Endodermal cell (in vitro differentiated cells): Measurements from ENCODE around the gene RNF146. TPM values are rescaled to one million over a fixed set of nuclear protein-coding genes. Genes with fewer than 3 reads are reported as not detected.

Source experiments
- DNase-seq: peaks from one replicate; pipeline ENCODE4 v3.0.0-alpha.2; 2017
- H3K27ac ChIP-seq: 2 replicates; pipeline ENCODE4 v1.5.1; 2013; ENCODE audit warnings: mild to moderate bottlenecking, low read depth, low read length, moderate library complexity
- H3K27me3 ChIP-seq: 2 replicates; pipeline ENCODE4 v1.6.1; 2013; ENCODE audit warnings: mild to moderate bottlenecking, low read length, moderate library complexity; ENCODE audit not compliant: insufficient read depth, control insufficient read depth, poor library complexity, severe bottlenecking
- H3K36me3 ChIP-seq: 2 replicates; pipeline ENCODE4 v1.7.0; 2013; ENCODE audit warnings: mild to moderate bottlenecking, low read length, moderate library complexity; ENCODE audit not compliant: control insufficient read depth, insufficient read depth
- H3K4me1 ChIP-seq: one replicate; pipeline ENCODE4 v1.7.0; 2013; ENCODE audit warnings: low read length; ENCODE audit not compliant: control insufficient read depth, insufficient read depth
- H3K4me3 ChIP-seq: 2 replicates; pipeline ENCODE4 v1.5.1; 2013; ENCODE audit warnings: mild to moderate bottlenecking, low read length, moderate library complexity
- H3K9ac ChIP-seq: 2 replicates; pipeline ENCODE4 v1.6.1; 2013; ENCODE audit warnings: mild to moderate bottlenecking, low read length, moderate library complexity; ENCODE audit not compliant: poor library complexity, severe bottlenecking; ENCODE audit errors: extremely low read depth
- H3K9me3 ChIP-seq: 2 replicates; pipeline ENCODE4 v1.6.1; 2013; ENCODE audit warnings: mild to moderate bottlenecking, low read length, moderate library complexity; ENCODE audit not compliant: control insufficient read depth
- H3K27ac Mint-ChIP-seq: 2 replicates; pipeline ENCODE4 v1.8.0; 2020; ENCODE audit warnings: mixed read lengths
- H3K27me3 Mint-ChIP-seq: 2 replicates; pipeline ENCODE4 v1.8.0; 2021; ENCODE audit warnings: mild to moderate bottlenecking, mixed read lengths; ENCODE audit not compliant: insufficient read depth
- H3K36me3 Mint-ChIP-seq: 2 replicates; pipeline ENCODE4 v1.8.0; 2020; ENCODE audit warnings: low read depth, mixed read lengths
- H3K4me1 Mint-ChIP-seq: 2 replicates; pipeline ENCODE4 v1.8.0; 2020; ENCODE audit warnings: mixed read lengths
- H3K4me3 Mint-ChIP-seq: 2 replicates; pipeline ENCODE4 v1.8.0; 2020; ENCODE audit warnings: mild to moderate bottlenecking, moderate library complexity, mixed read lengths
- H3K9me3 Mint-ChIP-seq: 2 replicates; pipeline ENCODE4 v1.8.0; 2020; ENCODE audit warnings: mild to moderate bottlenecking, mixed read lengths
- WGBS, 2 experiments: methylation state at CpG; one replicate each; pipeline versions ENCODE4 v1.1.5 to v1.1.7; 2013; ENCODE audit warnings: missing lambda C conversion rate in 2 of 2, mixed read lengths in 1 of 2; ENCODE audit not compliant: insufficient coverage in 1 of 2, insufficient read length in 1 of 2; 5-methylcytosine and 5-hydroxymethylcytosine counted together
- total RNA-seq, 2 donors: library from RNA; stranded (reverse); fragmentation: NEBNext Ultra II Directional in 1 of 2; extraction: Animal tissue kit (Norgen Biotek cat#: 25700) in 1 of 2; gene quantifications; 2 replicates in 1 of 2; 3 replicates in 1 of 2; pipeline ENCODE4 v1.2.1, GENCODE V29; 2021
- TF ChIP-seq, protein P1 (sequence below): fragments of 200-600 bp; sonication (generic); conservative IDR thresholded peaks from 2 replicates; pipeline ENCODE4 v1.5.0; 2021; ENCODE audit warnings: antibody characterized with exemption, mild to moderate bottlenecking

RNF146 gene
- total RNA-seq, 2 donors from 2014 or later = 43.9 to 44.6 TPM

DNA sequence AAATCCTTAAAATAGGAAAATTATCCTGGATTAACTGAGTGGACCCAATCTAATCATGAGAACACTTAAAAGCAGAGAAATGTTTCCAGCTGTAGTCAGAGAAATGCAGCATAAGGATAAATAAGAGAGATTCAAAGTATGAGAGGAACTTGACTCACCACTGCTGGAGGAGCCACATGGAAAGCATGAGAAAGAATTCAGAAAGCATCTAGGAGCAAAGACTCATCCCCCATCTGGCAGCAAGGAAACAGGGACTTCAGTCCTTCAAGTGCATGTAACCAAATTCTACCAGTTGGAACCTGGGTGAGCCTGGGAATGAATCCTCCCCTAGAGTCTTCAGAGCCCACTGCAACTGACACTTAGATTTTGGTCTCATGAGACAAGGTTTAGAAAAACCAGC lies 33.7 kb downstream of the RNF146 start:
- Mint-ChIP-seq H3K27ac (peak overlapping the region; percentile 17), H3K4me1 (peaks cover 11% of the 10 kb centered on the region), H3K36me3 (peaks cover 22% of the 10 kb centered on the region), H3K9me3 (peaks cover 5% of the 10 kb centered on the region), H3K4me3 (no peak overlapping the region), H3K27me3 (no peaks in the 10 kb centered on the region)
- Histone ChIP-seq H3K9ac (no peak overlapping the region), H3K27ac (no peak overlapping the region), H3K36me3 (peaks cover 32% of the 10 kb centered on the region), H3K9me3 (peaks cover 11% of the 10 kb centered on the region), H3K4me1 (no peaks in the 10 kb centered on the region), H3K4me3 (no peak overlapping the region), H3K27me3 (no peaks in the 10 kb centered on the region)
- TF ChIP-seq, protein P1, sequence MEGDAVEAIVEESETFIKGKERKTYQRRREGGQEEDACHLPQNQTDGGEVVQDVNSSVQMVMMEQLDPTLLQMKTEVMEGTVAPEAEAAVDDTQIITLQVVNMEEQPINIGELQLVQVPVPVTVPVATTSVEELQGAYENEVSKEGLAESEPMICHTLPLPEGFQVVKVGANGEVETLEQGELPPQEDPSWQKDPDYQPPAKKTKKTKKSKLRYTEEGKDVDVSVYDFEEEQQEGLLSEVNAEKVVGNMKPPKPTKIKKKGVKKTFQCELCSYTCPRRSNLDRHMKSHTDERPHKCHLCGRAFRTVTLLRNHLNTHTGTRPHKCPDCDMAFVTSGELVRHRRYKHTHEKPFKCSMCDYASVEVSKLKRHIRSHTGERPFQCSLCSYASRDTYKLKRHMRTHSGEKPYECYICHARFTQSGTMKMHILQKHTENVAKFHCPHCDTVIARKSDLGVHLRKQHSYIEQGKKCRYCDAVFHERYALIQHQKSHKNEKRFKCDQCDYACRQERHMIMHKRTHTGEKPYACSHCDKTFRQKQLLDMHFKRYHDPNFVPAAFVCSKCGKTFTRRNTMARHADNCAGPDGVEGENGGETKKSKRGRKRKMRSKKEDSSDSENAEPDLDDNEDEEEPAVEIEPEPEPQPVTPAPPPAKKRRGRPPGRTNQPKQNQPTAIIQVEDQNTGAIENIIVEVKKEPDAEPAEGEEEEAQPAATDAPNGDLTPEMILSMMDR = peak; percentile 23
- peak; percentile 66 for DNase-seq

DNA sequence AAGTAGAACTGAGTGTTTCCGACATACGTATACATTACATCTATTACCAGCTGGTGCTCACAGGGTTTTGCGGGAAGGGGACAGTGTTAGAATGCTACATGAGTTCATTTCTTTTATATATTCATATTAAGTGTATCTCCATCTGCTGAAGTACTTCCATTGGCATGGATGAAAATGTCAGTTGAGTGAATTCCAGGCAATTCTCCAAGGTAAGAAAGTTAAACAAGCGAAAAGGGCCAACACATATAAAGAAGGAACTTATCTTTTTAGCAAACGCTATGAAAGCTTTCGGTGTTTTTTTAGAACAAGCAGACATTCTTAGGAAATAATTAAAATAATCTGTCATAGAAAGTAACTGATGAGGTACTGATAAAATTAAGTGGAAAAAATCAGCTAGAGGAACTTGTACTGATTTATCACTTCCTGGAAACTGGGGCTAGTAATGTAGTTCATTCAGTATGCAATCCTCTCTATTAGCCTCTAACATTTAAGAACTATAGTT lies 34.6 kb downstream of the RNF146 start:
- H3K4me1 ChIP-seq = no peaks in the 10 kb centered on the region
- H3K4me3 Mint-ChIP-seq = no peak overlapping the region
- peaks cover 28% of the 10 kb centered on the region for H3K36me3 ChIP-seq
- no peaks in the 10 kb centered on the region for H3K27me3 Mint-ChIP-seq
- TF ChIP-seq, protein P1 = no peak
- H3K9ac ChIP-seq = no peak overlapping the region
- H3K9me3 ChIP-seq = peaks cover 13% of the 10 kb centered on the region
- peaks cover 5% of the 10 kb centered on the region for H3K9me3 Mint-ChIP-seq
- H3K27ac Mint-ChIP-seq = no peak overlapping the region
- DNase-seq = no peak
- H3K4me1 Mint-ChIP-seq = peaks cover 11% of the 10 kb centered on the region
- H3K36me3 Mint-ChIP-seq = peaks cover 22% of the 10 kb centered on the region
- no peaks in the 10 kb centered on the region for H3K27me3 ChIP-seq
- H3K27ac ChIP-seq = no peak overlapping the region
- H3K4me3 ChIP-seq = no peak overlapping the region
- 99 to 100% methylated on average over 3 to 6 of the region's 6 CpGs for WGBS, 2 experiments

DNA sequence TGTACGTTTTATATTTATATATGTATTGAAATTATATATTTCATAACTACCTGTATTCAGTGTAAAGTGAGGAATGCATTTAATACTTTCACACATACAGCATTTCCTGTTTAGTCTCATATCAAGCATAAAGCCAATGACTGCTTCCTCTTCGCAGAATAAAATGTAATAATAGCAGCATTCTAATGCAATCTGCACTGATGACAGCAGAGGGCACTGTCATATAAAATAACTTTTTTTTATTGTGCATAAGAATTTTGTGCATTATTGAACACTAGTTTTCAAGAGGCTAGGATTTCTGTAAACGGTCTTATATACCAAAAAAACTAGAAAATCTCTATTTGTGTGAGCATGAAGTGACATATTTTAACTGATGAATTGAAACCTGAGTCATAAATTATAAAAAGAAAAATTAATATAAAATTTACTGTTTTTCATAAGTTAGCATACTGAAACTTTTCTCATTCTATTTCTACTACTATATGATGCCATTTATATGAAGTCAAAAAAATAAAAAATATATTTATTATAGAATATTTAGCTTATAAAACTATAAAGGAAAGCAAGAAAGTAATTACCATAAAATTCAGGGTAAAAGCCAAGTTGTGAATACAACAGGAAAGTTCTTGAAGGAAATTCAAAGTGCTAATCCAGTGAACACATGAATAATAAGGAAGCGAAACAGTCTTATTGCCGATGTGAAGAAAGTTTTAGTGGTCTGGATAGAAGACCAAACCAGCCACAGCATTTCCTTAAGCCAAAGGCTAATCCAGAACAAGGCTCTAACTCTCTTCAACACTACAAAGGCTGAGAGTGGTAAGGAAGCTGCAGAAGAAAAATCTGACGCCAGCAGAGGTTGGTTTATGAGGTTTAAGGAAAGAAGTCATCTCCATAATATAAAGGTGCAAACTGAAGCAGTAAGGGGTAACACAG lies 36.3 kb downstream of the RNF146 start:
- 79 to 89% methylated on average over 3 to 5 of the region's 6 CpGs for WGBS, 2 experiments
- Mint-ChIP-seq H3K4me3 (no peak overlapping the region), H3K9me3 (peaks cover 8% of the 10 kb centered on the region), H3K36me3 (peaks cover 24% of the 10 kb centered on the region), H3K27ac (no peak overlapping the region), H3K27me3 (no peaks in the 10 kb centered on the region), H3K4me1 (peaks cover 4% of the 10 kb centered on the region)
- Histone ChIP-seq H3K4me1 (no peaks in the 10 kb centered on the region), H3K36me3 (peaks cover 28% of the 10 kb centered on the region), H3K9ac (no peak overlapping the region), H3K27ac (no peak overlapping the region), H3K4me3 (no peak overlapping the region), H3K9me3 (peaks cover 9% of the 10 kb centered on the region), H3K27me3 (no peaks in the 10 kb centered on the region)
- TF ChIP-seq, protein P1 = peak; percentile 88
- DNase-seq = no peak
